GM23338 (cell line): Measurements from ENCODE around the gene COG2. TPM values are rescaled to one million over a fixed set of nuclear protein-coding genes. Genes with fewer than 3 reads are reported as not detected.

ENCODE experiments used
- ATAC-seq: fragments of 200-7000 bp; cut with Tn5 transposase; 3 replicates; pipeline ENCODE4 v1.9.1; 2020
- DNase-seq: peaks from one replicate; pipeline ENCODE4 v3.0.0-alpha.2; 2015; ENCODE audit warnings: low spot score
- H2AFZ ChIP-seq: fragments of 200-600 bp; sonication (generic); 2 replicates; pipeline ENCODE4 v1.8.0; 2016; ENCODE audit warnings: antibody characterized with exemption, mild to moderate bottlenecking, moderate library complexity
- H3F3A ChIP-seq: fragments of 200-600 bp; sonication (generic); replicated peaks from 2 replicates; pipeline ENCODE4 v1.8.0; 2017; ENCODE audit warnings: antibody characterized with exemption, mixed run types, low read depth
- H3K27ac ChIP-seq: fragments of 200-600 bp; sonication (generic); 2 replicates; pipeline ENCODE4 v1.6.1; 2016; ENCODE audit warnings: low read depth
- H3K27me3 ChIP-seq: fragments of 200-600 bp; sonication (generic); 2 replicates; pipeline ENCODE4 v1.8.0; 2016; ENCODE audit warnings: mild to moderate bottlenecking, mixed run types, moderate library complexity; ENCODE audit not compliant: insufficient read depth
- H3K36me3 ChIP-seq: fragments of 200-600 bp; sonication (generic); 2 replicates; pipeline ENCODE4 v1.8.0; 2016; ENCODE audit warnings: mild to moderate bottlenecking; ENCODE audit not compliant: insufficient read depth
- H3K4me1 ChIP-seq: fragments of 200-600 bp; sonication (generic); 2 replicates; pipeline ENCODE4 v1.8.0; 2016; ENCODE audit warnings: mild to moderate bottlenecking, moderate library complexity; ENCODE audit not compliant: insufficient read depth
- H3K4me2 ChIP-seq: fragments of 200-600 bp; sonication (generic); 2 replicates; pipeline ENCODE4 v1.7.1; 2017; ENCODE audit warnings: mixed run types
- H3K4me3 ChIP-seq: fragments of 200-600 bp; sonication (generic); 2 replicates; pipeline ENCODE4 v1.6.1; 2016; ENCODE audit warnings: mixed run types
- H3K79me2 ChIP-seq: fragments of 200-600 bp; sonication (generic); replicated peaks from 2 replicates; pipeline ENCODE4 v1.8.0; 2017; ENCODE audit warnings: mild to moderate bottlenecking; ENCODE audit not compliant: insufficient read depth
- H3K9me2 ChIP-seq: fragments of 200-600 bp; sonication (generic); 2 replicates; pipeline ENCODE4 v1.8.0; 2017; ENCODE audit not compliant: insufficient read depth
- H4K20me1 ChIP-seq: fragments of 200-600 bp; sonication (generic); replicated peaks from 2 replicates; pipeline ENCODE4 v1.8.0; 2017; ENCODE audit warnings: mild to moderate bottlenecking; ENCODE audit not compliant: insufficient read depth
- H3K27ac Mint-ChIP-seq: 2 replicates; pipeline ENCODE4 v1.8.0; 2020; ENCODE audit warnings: inconsistent platforms, mild to moderate bottlenecking, moderate library complexity, mixed read lengths
- H3K27me3 Mint-ChIP-seq: 3 replicates; pipeline ENCODE4 v1.8.0; 2022; ENCODE audit warnings: low read depth, mild to moderate bottlenecking, moderate library complexity, mixed read lengths, inconsistent platforms; ENCODE audit not compliant: insufficient read depth, poor library complexity
- H3K36me3 Mint-ChIP-seq: 3 replicates; pipeline ENCODE4 v1.8.0; 2021; ENCODE audit warnings: low read depth, mild to moderate bottlenecking, inconsistent platforms, moderate library complexity, mixed read lengths
- H3K4me1 Mint-ChIP-seq: 3 replicates; pipeline ENCODE4 v1.8.0; 2020; ENCODE audit warnings: mild to moderate bottlenecking, inconsistent platforms, mixed read lengths
- H3K4me3 Mint-ChIP-seq: 3 replicates; pipeline ENCODE4 v1.8.0; 2021; ENCODE audit warnings: moderate library complexity, mild to moderate bottlenecking, inconsistent platforms, mixed read lengths
- H3K9me3 Mint-ChIP-seq: 3 replicates; pipeline ENCODE4 v1.8.0; 2020; ENCODE audit warnings: moderate library complexity, mild to moderate bottlenecking, inconsistent platforms, mixed read lengths
- CREB1 ChIP-seq: fragments of 250-450 bp; sonication (Bioruptor Pico); IDR thresholded peaks from 2 replicates; pipeline ENCODE4 v1.5.0; 2020; ENCODE audit warnings: low read depth, mild to moderate bottlenecking, moderate library complexity
- EZH2 ChIP-seq: fragments of 200-600 bp; sonication (generic); IDR thresholded peaks from one replicate; pipeline ENCODE4 v1.8.0; 2017; ENCODE audit warnings: antibody characterized with exemption, mild to moderate bottlenecking, low read depth; ENCODE audit not compliant: unreplicated experiment
- EZH2phosphoT487 ChIP-seq: fragments of 200-600 bp; sonication (generic); IDR thresholded peaks from one replicate; pipeline ENCODE4 v1.8.1; 2018; ENCODE audit warnings: antibody characterized with exemption; ENCODE audit not compliant: unreplicated experiment
- JUNB ChIP-seq: IDR thresholded peaks from one replicate; pipeline ENCODE4 v1.6.1; 2016; ENCODE audit warnings: antibody characterized with exemption; ENCODE audit not compliant: unreplicated experiment
- NANOG ChIP-seq: IDR thresholded peaks from 2 replicates; pipeline ENCODE4 v1.6.1; 2016; ENCODE audit warnings: antibody characterized with exemption, borderline replicate concordance
- POLR2AphosphoS5 ChIP-seq: IDR thresholded peaks from 2 replicates; pipeline ENCODE4 v1.6.1; 2016; ENCODE audit warnings: antibody characterized with exemption, low read depth
- STAT1 ChIP-seq: IDR thresholded peaks from one replicate; pipeline ENCODE4 v1.6.1; 2016; ENCODE audit warnings: antibody characterized with exemption; ENCODE audit not compliant: unreplicated experiment
- ZNF114 ChIP-seq: fragments of 250-450 bp; sonication (Bioruptor Pico); IDR thresholded peaks from 2 replicates; pipeline ENCODE4 v1.5.0; 2020; ENCODE audit warnings: mild to moderate bottlenecking, moderate library complexity
- ZNF331 ChIP-seq: fragments of 250-450 bp; sonication (Bioruptor Pico); IDR thresholded peaks from 2 replicates; pipeline ENCODE4 v1.5.0; 2020; ENCODE audit warnings: low read depth, mild to moderate bottlenecking, moderate library complexity
- polyA plus RNA-seq: library from polyadenylated mRNA; unstranded; fragments of >200 nt; fragmentation: Nextera tagmentation; extraction: Ambion mirVana; gene quantifications from 2 replicates; pipeline ENCODE4 v1.2.1, GENCODE V29; 2016
- total RNA-seq: library from RNA; depleted of rRNA; stranded (reverse); fragments of >200 nt; shearing (Covaris generic); gene quantifications from 2 replicates; pipeline ENCODE4 v1.2.3, GENCODE V29; 2014
- TF ChIP-seq, protein P1 (sequence below): IDR thresholded peaks from 2 replicates; pipeline ENCODE4 v1.6.1; 2016; ENCODE audit warnings: antibody characterized with exemption
- TF ChIP-seq, protein P2 (sequence below): IDR thresholded peaks from one replicate; pipeline ENCODE4 v1.6.1; 2018; ENCODE audit warnings: antibody characterized with exemption; ENCODE audit not compliant: unreplicated experiment
- TF ChIP-seq, protein P3 (sequence below), 2 experiments: fragments of 200-600 bp in 1 of 2; sonication (generic) in 1 of 2; conservative IDR thresholded peaks; 2 replicates each; pipeline versions ENCODE4 v1.5.1 to v1.6.1; 2016 to 2017; ENCODE audit warnings: antibody characterized with exemption in 2 of 2, low read depth in 2 of 2, mild to moderate bottlenecking in 2 of 2, moderate library complexity in 1 of 2

The COG2 gene
- total and polyA plus RNA-seq, 2 experiments from 2014 or later, result 35.8 to 38.5 TPM

DNA sequence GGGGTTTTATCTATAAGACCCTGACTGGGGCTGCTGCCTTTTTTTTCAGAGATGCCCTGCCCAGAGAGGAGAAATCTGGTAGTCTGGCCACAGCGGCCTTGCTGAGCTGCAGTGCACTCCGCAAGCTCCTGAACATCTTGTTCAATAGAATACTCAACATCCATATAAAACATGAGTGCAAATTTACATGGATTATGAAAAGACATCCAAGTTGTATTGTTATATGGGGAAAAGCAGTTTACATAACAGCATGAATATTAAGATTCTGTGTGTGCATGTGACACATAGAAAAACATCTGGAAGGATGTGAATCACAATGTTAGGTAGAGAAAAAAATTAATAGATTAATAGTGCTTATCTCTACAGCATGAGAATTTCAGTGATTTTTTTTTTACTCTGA lies 16.4 kb downstream of the COG2 start:
- Histone ChIP-seq H3F3A (no peaks in the 10 kb centered on the region), H4K20me1 (peaks cover 36% of the 10 kb centered on the region), H3K36me3 (peaks cover 27% of the 10 kb centered on the region), H3K27me3 (no peaks in the 10 kb centered on the region), H3K79me2 (peaks cover 53% of the 10 kb centered on the region), H3K4me1 (peaks cover 11% of the 10 kb centered on the region; the same call in 1 of the 2 replicates), H3K27ac (no peak overlapping the region), H3K4me2 (no peak overlapping the region), H3K4me3 (no peak overlapping the region), H3K9me2 (no peaks in the 10 kb centered on the region), H2AFZ (no peak overlapping the region)
- Mint-ChIP-seq H3K9me3 (peaks cover 4% of the 10 kb centered on the region; the same call in 1 of the 3 replicates), H3K27ac (no peak overlapping the region), H3K4me3 (no peak overlapping the region), H3K4me1 (peaks cover 18% of the 10 kb centered on the region), H3K36me3 (peaks cover 17% of the 10 kb centered on the region; the same call in 2 of the 3 replicates), H3K27me3 (no peaks in the 10 kb centered on the region)
- TF ChIP-seq, protein P1, sequence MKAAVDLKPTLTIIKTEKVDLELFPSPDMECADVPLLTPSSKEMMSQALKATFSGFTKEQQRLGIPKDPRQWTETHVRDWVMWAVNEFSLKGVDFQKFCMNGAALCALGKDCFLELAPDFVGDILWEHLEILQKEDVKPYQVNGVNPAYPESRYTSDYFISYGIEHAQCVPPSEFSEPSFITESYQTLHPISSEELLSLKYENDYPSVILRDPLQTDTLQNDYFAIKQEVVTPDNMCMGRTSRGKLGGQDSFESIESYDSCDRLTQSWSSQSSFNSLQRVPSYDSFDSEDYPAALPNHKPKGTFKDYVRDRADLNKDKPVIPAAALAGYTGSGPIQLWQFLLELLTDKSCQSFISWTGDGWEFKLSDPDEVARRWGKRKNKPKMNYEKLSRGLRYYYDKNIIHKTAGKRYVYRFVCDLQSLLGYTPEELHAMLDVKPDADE, result no peak
- TF ChIP-seq, protein P2, sequence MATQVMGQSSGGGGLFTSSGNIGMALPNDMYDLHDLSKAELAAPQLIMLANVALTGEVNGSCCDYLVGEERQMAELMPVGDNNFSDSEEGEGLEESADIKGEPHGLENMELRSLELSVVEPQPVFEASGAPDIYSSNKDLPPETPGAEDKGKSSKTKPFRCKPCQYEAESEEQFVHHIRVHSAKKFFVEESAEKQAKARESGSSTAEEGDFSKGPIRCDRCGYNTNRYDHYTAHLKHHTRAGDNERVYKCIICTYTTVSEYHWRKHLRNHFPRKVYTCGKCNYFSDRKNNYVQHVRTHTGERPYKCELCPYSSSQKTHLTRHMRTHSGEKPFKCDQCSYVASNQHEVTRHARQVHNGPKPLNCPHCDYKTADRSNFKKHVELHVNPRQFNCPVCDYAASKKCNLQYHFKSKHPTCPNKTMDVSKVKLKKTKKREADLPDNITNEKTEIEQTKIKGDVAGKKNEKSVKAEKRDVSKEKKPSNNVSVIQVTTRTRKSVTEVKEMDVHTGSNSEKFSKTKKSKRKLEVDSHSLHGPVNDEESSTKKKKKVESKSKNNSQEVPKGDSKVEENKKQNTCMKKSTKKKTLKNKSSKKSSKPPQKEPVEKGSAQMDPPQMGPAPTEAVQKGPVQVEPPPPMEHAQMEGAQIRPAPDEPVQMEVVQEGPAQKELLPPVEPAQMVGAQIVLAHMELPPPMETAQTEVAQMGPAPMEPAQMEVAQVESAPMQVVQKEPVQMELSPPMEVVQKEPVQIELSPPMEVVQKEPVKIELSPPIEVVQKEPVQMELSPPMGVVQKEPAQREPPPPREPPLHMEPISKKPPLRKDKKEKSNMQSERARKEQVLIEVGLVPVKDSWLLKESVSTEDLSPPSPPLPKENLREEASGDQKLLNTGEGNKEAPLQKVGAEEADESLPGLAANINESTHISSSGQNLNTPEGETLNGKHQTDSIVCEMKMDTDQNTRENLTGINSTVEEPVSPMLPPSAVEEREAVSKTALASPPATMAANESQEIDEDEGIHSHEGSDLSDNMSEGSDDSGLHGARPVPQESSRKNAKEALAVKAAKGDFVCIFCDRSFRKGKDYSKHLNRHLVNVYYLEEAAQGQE, result no peak
- TF ChIP-seq, protein P3, sequence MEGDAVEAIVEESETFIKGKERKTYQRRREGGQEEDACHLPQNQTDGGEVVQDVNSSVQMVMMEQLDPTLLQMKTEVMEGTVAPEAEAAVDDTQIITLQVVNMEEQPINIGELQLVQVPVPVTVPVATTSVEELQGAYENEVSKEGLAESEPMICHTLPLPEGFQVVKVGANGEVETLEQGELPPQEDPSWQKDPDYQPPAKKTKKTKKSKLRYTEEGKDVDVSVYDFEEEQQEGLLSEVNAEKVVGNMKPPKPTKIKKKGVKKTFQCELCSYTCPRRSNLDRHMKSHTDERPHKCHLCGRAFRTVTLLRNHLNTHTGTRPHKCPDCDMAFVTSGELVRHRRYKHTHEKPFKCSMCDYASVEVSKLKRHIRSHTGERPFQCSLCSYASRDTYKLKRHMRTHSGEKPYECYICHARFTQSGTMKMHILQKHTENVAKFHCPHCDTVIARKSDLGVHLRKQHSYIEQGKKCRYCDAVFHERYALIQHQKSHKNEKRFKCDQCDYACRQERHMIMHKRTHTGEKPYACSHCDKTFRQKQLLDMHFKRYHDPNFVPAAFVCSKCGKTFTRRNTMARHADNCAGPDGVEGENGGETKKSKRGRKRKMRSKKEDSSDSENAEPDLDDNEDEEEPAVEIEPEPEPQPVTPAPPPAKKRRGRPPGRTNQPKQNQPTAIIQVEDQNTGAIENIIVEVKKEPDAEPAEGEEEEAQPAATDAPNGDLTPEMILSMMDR (conservative IDR thresholded peaks at IDR 0.05; ENCODE audit: low read depth in 2 of 2), result no peak
- TF ChIP-seq JUNB (no peak), STAT1 (no peak), EZH2 (no peak), ZNF331 (CRISPR knock-in tag) (no peak), NANOG (no peak), POLR2AphosphoS5 (no peak), ZNF114 (CRISPR knock-in tag) (no peak)
- no peak for ATAC-seq
- DNase-seq, result no peak

DNA sequence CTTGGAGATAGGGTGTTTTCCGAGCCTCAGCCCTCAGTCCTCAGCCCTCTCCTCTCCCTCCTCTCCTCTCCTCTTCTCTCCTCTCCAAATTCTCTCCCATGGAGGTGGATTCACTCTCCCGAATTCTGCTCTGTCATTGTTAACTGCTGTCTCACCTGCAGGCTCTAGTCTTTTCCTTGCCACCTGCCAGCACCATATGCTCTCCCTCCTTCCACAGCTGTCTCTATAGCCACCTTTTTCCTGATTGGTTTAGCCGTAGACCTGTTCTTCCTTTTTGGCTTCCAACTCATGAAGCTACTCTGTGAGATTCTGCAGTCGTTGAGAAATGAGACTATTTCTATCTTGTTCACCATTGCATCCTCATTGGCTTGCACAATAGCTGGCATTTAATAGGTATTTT lies 19.7 kb downstream of the COG2 start:
- no peak for DNase-seq
- Mint-ChIP-seq H3K4me1 (peaks cover 14% of the 10 kb centered on the region), H3K27ac (peak overlapping the region; percentile 84), H3K4me3 (no peak overlapping the region), H3K36me3 (peaks cover 36% of the 10 kb centered on the region), H3K9me3 (no peaks in the 10 kb centered on the region), H3K27me3 (no peaks in the 10 kb centered on the region)
- TF ChIP-seq EZH2phosphoT487 (no peak), CREB1 (no peak), POLR2AphosphoS5 (no peak)
- TF ChIP-seq, protein P2, result no peak
- Histone ChIP-seq H3K4me1 (peaks cover 6% of the 10 kb centered on the region; the same call in 1 of the 2 replicates), H3K4me3 (no peak overlapping the region), H4K20me1 (peaks cover 16% of the 10 kb centered on the region; the same call in 1 of the 2 replicates), H3F3A (no peaks in the 10 kb centered on the region), H3K79me2 (peaks cover 20% of the 10 kb centered on the region), H2AFZ (no peak overlapping the region), H3K36me3 (peaks cover 36% of the 10 kb centered on the region), H3K27me3 (no peaks in the 10 kb centered on the region), H3K27ac (no peak overlapping the region), H3K9me2 (no peaks in the 10 kb centered on the region), H3K4me2 (no peak overlapping the region)
- no peak; the same call in 2 of the 3 replicates for ATAC-seq
